GM21529 (cell line): ENCODE data around the gene ACAP3.

Experiments used
- ATAC-seq: cut with Tn5 transposase; IDR thresholded peaks from one replicate; pipeline ENCODE4 v1.9.1; 2021; ENCODE audit not compliant: unreplicated experiment

The ACAP3 gene

GRCh38 chr1:1286313-1287261, 21.1 kb downstream of the ACAP3 start:
- no peak for ATAC-seq

- no peak for ATAC-seq
Measured at GRCh38 chr1:1285611-1286311, 22.0 kb downstream of the ACAP3 start.

GRCh38 chr1:1285102-1285571, 22.6 kb downstream of the ACAP3 start:
- no peak for ATAC-seq

GRCh38 chr1:1284221-1285101, 23.3 kb downstream of the ACAP3 start:
- no peak for ATAC-seq

GRCh38 chr1:1283821-1284220, 23.9 kb downstream of the ACAP3 start:
- ATAC-seq, result no peak

GRCh38 chr1:1282998-1283397, 24.7 kb downstream of the ACAP3 start:
- no peak for ATAC-seq

GRCh38 chr1:1281533-1282321, 26.0 kb downstream of the ACAP3 start:
- ATAC-seq, result no peak

- no peak for ATAC-seq
Measured at GRCh38 chr1:1280782-1281481, 26.8 kb downstream of the ACAP3 start.

- ATAC-seq, result no peak
Measured at GRCh38 chr1:1279028-1279427, 28.7 kb downstream of the ACAP3 start.

- ATAC-seq, result no peak
Measured at GRCh38 chr1:1278620-1279019, 29.1 kb downstream of the ACAP3 start.

- no peak for ATAC-seq
Measured at GRCh38 chr1:1275836-1276235, 31.9 kb downstream of the ACAP3 start.

GRCh38 chr1:1274931-1275431, 32.7 kb downstream of the ACAP3 start:
- no peak for ATAC-seq

GRCh38 chr1:1274299-1274930, 33.3 kb downstream of the ACAP3 start:
- no peak for ATAC-seq

GRCh38 chr1:1273512-1274298, 34.0 kb downstream of the ACAP3 start, which contains the start of gene UBE2J2:
Gene UBE2J2 (minus strand): TSS chr1:1273854. CDS start chr1:1267992, 5,862 bp downstream.
- ATAC-seq, result peak; percentile 75

GRCh38 chr1:1273209-1273511, 34.6 kb downstream of the ACAP3 start:
- ATAC-seq, result peak; percentile 4

- ATAC-seq, result no peak
Measured at GRCh38 chr1:1272341-1273208, 35.2 kb downstream of the ACAP3 start.

- no peak for ATAC-seq
Measured at GRCh38 chr1:1270813-1271212, 36.9 kb downstream of the ACAP3 start.
